Left ventricle myocardium inferior (tissue), 1 donor: ENCODE measurements around the gene CHRM4. TPM values are rescaled to one million over a fixed set of nuclear protein-coding genes. Genes with fewer than 3 reads are reported as not detected.
A peak's percentile ranks its signal among the peaks of the same experiment; 100 is the strongest.

Source experiments
- DNase-seq: peaks from one replicate; pipeline ENCODE4 v3.0.0-alpha.2; 2020
- H3K27ac ChIP-seq: fragments of 200-600 bp; replicated peaks from 2 replicates; pipeline ENCODE4 v1.8.0; 2021
- H3K27me3 ChIP-seq: fragments of 200-600 bp; 2 replicates; pipeline ENCODE4 v1.8.0; 2021; ENCODE audit warnings: low read depth
- H3K36me3 ChIP-seq: fragments of 200-600 bp; 2 replicates; pipeline ENCODE4 v1.8.0; 2021
- H3K4me1 ChIP-seq: fragments of 200-600 bp; 2 replicates; pipeline ENCODE4 v1.8.0; 2021
- H3K4me3 ChIP-seq: fragments of 200-600 bp; 2 replicates; pipeline ENCODE4 v1.8.0; 2021; ENCODE audit warnings: mild to moderate bottlenecking, moderate library complexity
- H3K9me3 ChIP-seq: fragments of 200-600 bp; replicated peaks from 2 replicates; pipeline ENCODE4 v1.8.0; 2021
- intact Hi-C: fragments of 100-400 bp; cut with micrococcal nuclease; formaldehyde crosslinking; loops from one replicate; pipeline ENCODE4 v1.11.0; 2022
- total RNA-seq: library from RNA; stranded (reverse); fragmentation: NEBNext Ultra II Directional; extraction: Animal tissue kit (Norgen Biotek cat#: 25700); gene quantifications from one replicate; pipeline ENCODE4 v1.2.1, GENCODE V29; 2021
- TF ChIP-seq, protein P1 (sequence below): fragments of 200-600 bp; IDR thresholded peaks from 2 replicates; pipeline ENCODE4 v1.8.0; 2021; ENCODE audit warnings: antibody characterized with exemption, mild to moderate bottlenecking, borderline replicate concordance
- donor health status: DM: no; HTN: yes; CAD: no; lungs with severe emphysema.

Gene CHRM4
- total RNA-seq, 1 donor from 2014 or later, result not detected

- TF ChIP-seq, protein P1, sequence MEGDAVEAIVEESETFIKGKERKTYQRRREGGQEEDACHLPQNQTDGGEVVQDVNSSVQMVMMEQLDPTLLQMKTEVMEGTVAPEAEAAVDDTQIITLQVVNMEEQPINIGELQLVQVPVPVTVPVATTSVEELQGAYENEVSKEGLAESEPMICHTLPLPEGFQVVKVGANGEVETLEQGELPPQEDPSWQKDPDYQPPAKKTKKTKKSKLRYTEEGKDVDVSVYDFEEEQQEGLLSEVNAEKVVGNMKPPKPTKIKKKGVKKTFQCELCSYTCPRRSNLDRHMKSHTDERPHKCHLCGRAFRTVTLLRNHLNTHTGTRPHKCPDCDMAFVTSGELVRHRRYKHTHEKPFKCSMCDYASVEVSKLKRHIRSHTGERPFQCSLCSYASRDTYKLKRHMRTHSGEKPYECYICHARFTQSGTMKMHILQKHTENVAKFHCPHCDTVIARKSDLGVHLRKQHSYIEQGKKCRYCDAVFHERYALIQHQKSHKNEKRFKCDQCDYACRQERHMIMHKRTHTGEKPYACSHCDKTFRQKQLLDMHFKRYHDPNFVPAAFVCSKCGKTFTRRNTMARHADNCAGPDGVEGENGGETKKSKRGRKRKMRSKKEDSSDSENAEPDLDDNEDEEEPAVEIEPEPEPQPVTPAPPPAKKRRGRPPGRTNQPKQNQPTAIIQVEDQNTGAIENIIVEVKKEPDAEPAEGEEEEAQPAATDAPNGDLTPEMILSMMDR, result no peak
- no peak for DNase-seq
- Histone ChIP-seq H3K9me3 (no peaks in the 10 kb centered on the region), H3K4me3 (no peak overlapping the region), H3K27ac (peak overlapping the region; percentile 57), H3K4me1 (peaks cover 71% of the 10 kb centered on the region), H3K36me3 (peaks cover 46% of the 10 kb centered on the region), H3K27me3 (no peaks in the 10 kb centered on the region)
- intact Hi-C loops, result no loop called here
Observed at GRCh38 chr11:46366661-46367161, 24.9 kb downstream of the CHRM4 start.

DNA sequence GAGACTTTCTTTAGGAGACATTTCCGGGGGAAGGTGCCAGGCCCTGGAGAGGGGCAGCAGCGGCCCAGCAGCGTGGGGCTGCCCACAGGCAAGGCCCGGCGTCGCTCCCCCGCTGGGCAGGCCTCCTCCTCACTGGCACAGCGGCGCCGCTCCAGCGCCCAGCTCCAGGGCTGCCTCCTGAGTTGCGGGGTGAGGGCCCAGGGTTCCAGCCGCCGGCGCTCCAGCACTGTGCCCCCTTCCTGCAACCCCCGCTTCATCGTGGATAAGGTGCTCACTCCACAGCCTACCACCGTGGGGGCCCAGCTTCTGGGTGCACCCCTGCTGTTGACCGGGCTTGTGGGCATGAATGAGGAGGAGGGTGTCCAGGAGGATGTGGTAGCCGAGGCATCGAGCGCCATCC lies 25.3 kb downstream of the CHRM4 start:
- Histone ChIP-seq H3K36me3 (peaks cover 41% of the 10 kb centered on the region), H3K9me3 (no peaks in the 10 kb centered on the region), H3K27ac (no peak overlapping the region), H3K4me1 (peaks cover 76% of the 10 kb centered on the region), H3K4me3 (no peak overlapping the region), H3K27me3 (no peaks in the 10 kb centered on the region)
- no peak for DNase-seq
- TF ChIP-seq, protein P1, result no peak
- intact Hi-C loops, result no loop called here

GRCh38 chr11:46364791-46365190 lies 26.8 kb downstream of the CHRM4 start:
- intact Hi-C loops, result no loop called here
- TF ChIP-seq, protein P1, result no peak
- no peak overlapping the region for H3K4me3 ChIP-seq

GRCh38 chr11:46364056-46364455 lies 27.5 kb downstream of the CHRM4 start:
- no peak for DNase-seq
- Histone ChIP-seq H3K36me3 (peaks cover 19% of the 10 kb centered on the region), H3K4me3 (peak overlapping the region; percentile 67), H3K4me1 (peaks cover 84% of the 10 kb centered on the region), H3K9me3 (no peaks in the 10 kb centered on the region), H3K27ac (peak overlapping the region; percentile 94), H3K27me3 (no peaks in the 10 kb centered on the region)
- intact Hi-C loops, result no loop called here
- TF ChIP-seq, protein P1, result no peak

More at GRCh38 chr11:46364791-46365190, 26.8 kb downstream of the CHRM4 start:
- H3K4me1 ChIP-seq, result peaks cover 90% of the 10 kb centered on the region
- H3K27me3 ChIP-seq, result no peaks in the 10 kb centered on the region
- H3K36me3 ChIP-seq, result peaks cover 26% of the 10 kb centered on the region
- no peaks in the 10 kb centered on the region for H3K9me3 ChIP-seq
- H3K27ac ChIP-seq, result peak overlapping the region; percentile 94
- no peak for DNase-seq

DNA sequence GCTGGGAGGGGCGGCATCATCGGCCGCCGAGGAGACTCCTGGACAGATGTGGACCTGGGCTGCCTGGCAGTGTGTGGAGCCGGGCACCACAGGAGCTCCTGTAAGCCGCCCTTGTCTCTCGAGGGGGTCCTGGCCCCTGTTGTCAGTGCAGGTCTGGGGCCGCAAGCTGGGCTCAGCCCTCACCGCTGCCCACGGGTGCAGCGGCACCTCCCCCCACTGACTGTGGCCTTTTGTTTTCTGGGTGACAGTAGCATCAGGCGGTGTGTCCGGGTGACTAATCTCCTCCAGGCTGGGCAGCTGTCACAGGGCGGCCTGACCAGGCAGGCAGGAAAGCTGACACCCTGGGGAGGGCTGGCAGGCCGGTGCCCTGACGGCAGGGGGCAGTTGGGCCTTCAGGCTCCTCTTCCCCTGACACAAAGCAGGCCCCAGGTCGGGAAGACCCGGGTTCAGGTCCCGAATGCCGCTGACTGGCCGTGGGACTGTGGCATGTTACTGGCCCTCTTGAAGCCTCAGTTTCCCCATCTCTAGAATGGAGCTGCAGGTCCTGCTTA lies 28.0 kb downstream of the CHRM4 start:
- Histone ChIP-seq H3K4me3 (peak overlapping the region; percentile 67), H3K27ac (peak overlapping the region; percentile 94), H3K36me3 (peaks cover 14% of the 10 kb centered on the region), H3K9me3 (no peaks in the 10 kb centered on the region), H3K4me1 (peaks cover 84% of the 10 kb centered on the region), H3K27me3 (no peaks in the 10 kb centered on the region)
- DNase-seq, result peak; percentile 72
- intact Hi-C loops, result no loop called here
- TF ChIP-seq, protein P1, result peak; percentile 48
